SK-N-SH (cell line): ENCODE measurements around the gene VWF. TPM values are rescaled to one million over a fixed set of nuclear protein-coding genes. Genes with fewer than 3 reads are reported as not detected.
"Not testable (repeated sequence)": the region's sequence is repeated elsewhere in the genome, so short reads cannot be mapped to it uniquely, and the experiment has no call there.

Source experiments
- CTCF ChIA-PET: fragments of 300-600, 350-600 bp; formaldehyde crosslinking; extraction: SDS; loops from one replicate; lab custom pipeline; 2021; lab: Yijun Ruan, JAX
- POLR2A ChIA-PET: fragments of 350-600 bp; sonication (Branson Sonifier 250); formaldehyde crosslinking; extraction: SDS; loops from one replicate; lab custom pipeline; 2020; ENCODE audit warnings: antibody characterized with exemption, inconsistent platforms; lab: Yijun Ruan, JAX
- DNase-seq: peaks from one replicate; pipeline ENCODE4 v3.0.0; 2012
- H2AFZ ChIP-seq: fragments of 200-600 bp; sonication (generic); 2 replicates; pipeline ENCODE4 v1.8.1; 2016; ENCODE audit warnings: antibody characterized with exemption, mild to moderate bottlenecking, low read depth
- H3F3A ChIP-seq: fragments of 200-600 bp; sonication (generic); replicated peaks from 2 replicates; pipeline ENCODE3; 2016; ENCODE audit warnings: antibody characterized with exemption, mild to moderate bottlenecking; ENCODE audit not compliant: insufficient read depth
- H3K27ac ChIP-seq, 2 experiments: fragments of 200-500 bp in 1 of 2; fragments of 200-600 bp in 1 of 2; sonication (Bioruptor generic) in 1 of 2; sonication (generic), shearing (Covaris generic) in 1 of 2; 2 replicates each; pipeline versions ENCODE4 v1.5.1 to v1.6.1; 2014 to 2016; ENCODE audit warnings: low read depth in 2 of 2, inconsistent platforms in 1 of 2, low read length in 1 of 2, mild to moderate bottlenecking in 1 of 2, mixed read lengths in 1 of 2
- H3K27me3 ChIP-seq: fragments of 200-600 bp; sonication (generic), shearing (Covaris generic); 2 replicates; pipeline ENCODE4 v1.6.1; 2016; ENCODE audit warnings: mixed run types; ENCODE audit not compliant: insufficient read depth
- H3K36me3 ChIP-seq, 2 experiments: fragments of 200-500 bp in 1 of 2; fragments of 200-600 bp in 1 of 2; sonication (Bioruptor generic) in 1 of 2; sonication (generic) in 1 of 2; replicated peaks in 1 of 2; 2 replicates each; pipeline versions ENCODE3 to v1.5.1; 2014 to 2016; ENCODE audit warnings: low read length in 1 of 2, mild to moderate bottlenecking in 1 of 2; ENCODE audit not compliant: insufficient read depth in 2 of 2, control insufficient read depth in 1 of 2
- H3K4me1 ChIP-seq, 2 experiments: fragments of 200-500 bp in 1 of 2; fragments of 200-600 bp in 1 of 2; sonication (Bioruptor generic) in 1 of 2; sonication (generic), shearing (Covaris generic) in 1 of 2; 2 replicates each; pipeline versions ENCODE4 v1.5.1 to v1.6.1; 2014 to 2016; ENCODE audit warnings: low read depth in 1 of 2, low read length in 1 of 2, mixed run types in 1 of 2; ENCODE audit not compliant: insufficient read depth in 2 of 2, control insufficient read depth in 1 of 2
- H3K4me2 ChIP-seq: fragments of 200-600 bp; sonication (generic), shearing (Covaris generic); 2 replicates; pipeline ENCODE4 v1.6.1; 2017; ENCODE audit warnings: mixed run types
- H3K4me3 ChIP-seq, 2 experiments: fragments of 200-500 bp in 1 of 2; fragments of 200-600 bp in 1 of 2; sonication (Bioruptor generic) in 1 of 2; sonication (generic), shearing (Covaris generic) in 1 of 2; 2 replicates each; pipeline versions ENCODE4 v1.5.1 to v1.8.1; 2014 to 2016; ENCODE audit warnings: low read depth in 2 of 2, inconsistent platforms in 1 of 2, low read length in 1 of 2, mild to moderate bottlenecking in 1 of 2, mixed read lengths in 1 of 2, moderate library complexity in 1 of 2
- H3K79me2 ChIP-seq: fragments of 200-600 bp; sonication (generic); 2 replicates; pipeline ENCODE4 v1.8.1; 2017; ENCODE audit warnings: mild to moderate bottlenecking; ENCODE audit not compliant: insufficient read depth
- H3K9ac ChIP-seq: fragments of 200-600 bp; sonication (generic); 2 replicates; pipeline ENCODE4 v1.6.1; 2017; ENCODE audit warnings: mixed run types
- H3K9me2 ChIP-seq: fragments of 200-600 bp; sonication (generic); 2 replicates; pipeline ENCODE4 v1.6.1; 2017; ENCODE audit warnings: mixed run types
- H3K9me3 ChIP-seq: fragments of 200-600 bp; sonication (generic); 2 replicates; pipeline ENCODE4 v1.6.1; 2017; ENCODE audit warnings: mixed run types, mild to moderate bottlenecking, moderate library complexity
- H4K20me1 ChIP-seq: fragments of 200-600 bp; sonication (generic); 2 replicates; pipeline ENCODE4 v1.6.1; 2017; ENCODE audit warnings: mild to moderate bottlenecking, mixed run types; ENCODE audit not compliant: insufficient read depth
- CHD2 ChIP-seq: fragments of 150-350 bp; IDR thresholded peaks from 2 replicates; pipeline ENCODE4 v1.6.1; 2018; ENCODE audit warnings: low read length; ENCODE audit not compliant: partially characterized antibody
- EZH2phosphoT487 ChIP-seq: fragments of 200-600 bp; sonication (generic); IDR thresholded peaks from 2 replicates; pipeline ENCODE4 v1.6.1; 2017; ENCODE audit warnings: low read depth, mixed run types, mild to moderate bottlenecking, antibody characterized with exemption, moderate library complexity, borderline replicate concordance
- GABPA ChIP-seq: IDR thresholded peaks from 2 replicates; pipeline ENCODE4 v1.4.0; 2012; ENCODE audit warnings: low read depth, mild to moderate bottlenecking
- GATA2 ChIP-seq: sonication (generic); formaldehyde crosslinking; IDR thresholded peaks from 2 replicates; pipeline ENCODE4 v1.5.0; 2020; ENCODE audit warnings: mild to moderate bottlenecking, missing genetic modification reagents
- NRF1 ChIP-seq: IDR thresholded peaks from 2 replicates; pipeline ENCODE4 v1.6.1; 2012; ENCODE audit warnings: low read depth, mild to moderate bottlenecking, low read length
- YY1 ChIP-seq: IDR thresholded peaks from 2 replicates; pipeline ENCODE4 v1.4.0; 2012; ENCODE audit warnings: low read depth, mild to moderate bottlenecking
- WGBS: methylation state at CpG from one replicate; pipeline ENCODE4 v1.1.6; 2017; ENCODE audit warnings: low lambda C conversion rate; 5-methylcytosine and 5-hydroxymethylcytosine counted together
- polyA plus RNA-seq, 3 experiments: library from polyadenylated mRNA; depleted of rRNA; stranded (reverse); fragments of >200 nt; gene quantifications; 2 replicates each; pipeline ENCODE4 v1.2.3, GENCODE V29; 2012
- TF ChIP-seq, protein P1 (sequence below): fragments of 150-350 bp; IDR thresholded peaks from 2 replicates; pipeline ENCODE4 v1.6.1; 2016; ENCODE audit warnings: mild to moderate bottlenecking, low read depth, low read length
- TF ChIP-seq, protein P2 (sequence below): fragments of 200-600 bp; sonication (generic); IDR thresholded peaks from 2 replicates; pipeline ENCODE4 v1.6.1; 2017; ENCODE audit warnings: antibody characterized with exemption, mild to moderate bottlenecking, moderate library complexity
- TF ChIP-seq, protein P3 (sequence below): IDR thresholded peaks from 2 replicates; pipeline ENCODE4 v1.4.0; 2012; ENCODE audit warnings: low read depth, borderline replicate concordance

VWF gene
- polyA plus RNA-seq, 1 of the 3 experiments (the other 2 are of a cell fraction) = 0.12 TPM

DNA sequence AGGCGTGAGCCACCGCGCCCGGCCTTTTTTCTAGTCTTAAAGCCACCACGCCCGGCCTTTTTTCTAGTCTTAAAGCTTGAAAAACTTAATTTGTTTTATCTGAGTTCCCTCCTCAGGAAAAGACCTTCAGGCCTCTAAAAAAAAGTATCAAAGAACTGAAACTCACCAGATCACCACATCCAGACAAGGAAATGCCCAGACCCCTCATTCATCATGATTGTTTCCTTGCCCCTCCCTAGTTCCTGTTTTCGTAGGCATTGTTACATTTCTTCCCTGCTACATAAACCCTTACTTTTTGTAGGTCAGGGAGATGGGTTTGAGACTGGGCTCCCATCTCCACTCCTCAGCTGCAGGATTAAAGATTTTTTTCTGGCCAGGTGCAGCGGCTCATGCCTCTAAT, 21.1 kb upstream of the VWF start (continued):
- TF ChIP-seq GATA2 (CRISPR knock-in tag) (no peak), CHD2 (no peak)
- TF ChIP-seq, protein P1, sequence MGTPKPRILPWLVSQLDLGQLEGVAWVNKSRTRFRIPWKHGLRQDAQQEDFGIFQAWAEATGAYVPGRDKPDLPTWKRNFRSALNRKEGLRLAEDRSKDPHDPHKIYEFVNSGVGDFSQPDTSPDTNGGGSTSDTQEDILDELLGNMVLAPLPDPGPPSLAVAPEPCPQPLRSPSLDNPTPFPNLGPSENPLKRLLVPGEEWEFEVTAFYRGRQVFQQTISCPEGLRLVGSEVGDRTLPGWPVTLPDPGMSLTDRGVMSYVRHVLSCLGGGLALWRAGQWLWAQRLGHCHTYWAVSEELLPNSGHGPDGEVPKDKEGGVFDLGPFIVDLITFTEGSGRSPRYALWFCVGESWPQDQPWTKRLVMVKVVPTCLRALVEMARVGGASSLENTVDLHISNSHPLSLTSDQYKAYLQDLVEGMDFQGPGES = no peak
- TF ChIP-seq, protein P2, sequence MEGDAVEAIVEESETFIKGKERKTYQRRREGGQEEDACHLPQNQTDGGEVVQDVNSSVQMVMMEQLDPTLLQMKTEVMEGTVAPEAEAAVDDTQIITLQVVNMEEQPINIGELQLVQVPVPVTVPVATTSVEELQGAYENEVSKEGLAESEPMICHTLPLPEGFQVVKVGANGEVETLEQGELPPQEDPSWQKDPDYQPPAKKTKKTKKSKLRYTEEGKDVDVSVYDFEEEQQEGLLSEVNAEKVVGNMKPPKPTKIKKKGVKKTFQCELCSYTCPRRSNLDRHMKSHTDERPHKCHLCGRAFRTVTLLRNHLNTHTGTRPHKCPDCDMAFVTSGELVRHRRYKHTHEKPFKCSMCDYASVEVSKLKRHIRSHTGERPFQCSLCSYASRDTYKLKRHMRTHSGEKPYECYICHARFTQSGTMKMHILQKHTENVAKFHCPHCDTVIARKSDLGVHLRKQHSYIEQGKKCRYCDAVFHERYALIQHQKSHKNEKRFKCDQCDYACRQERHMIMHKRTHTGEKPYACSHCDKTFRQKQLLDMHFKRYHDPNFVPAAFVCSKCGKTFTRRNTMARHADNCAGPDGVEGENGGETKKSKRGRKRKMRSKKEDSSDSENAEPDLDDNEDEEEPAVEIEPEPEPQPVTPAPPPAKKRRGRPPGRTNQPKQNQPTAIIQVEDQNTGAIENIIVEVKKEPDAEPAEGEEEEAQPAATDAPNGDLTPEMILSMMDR = no peak

DNA sequence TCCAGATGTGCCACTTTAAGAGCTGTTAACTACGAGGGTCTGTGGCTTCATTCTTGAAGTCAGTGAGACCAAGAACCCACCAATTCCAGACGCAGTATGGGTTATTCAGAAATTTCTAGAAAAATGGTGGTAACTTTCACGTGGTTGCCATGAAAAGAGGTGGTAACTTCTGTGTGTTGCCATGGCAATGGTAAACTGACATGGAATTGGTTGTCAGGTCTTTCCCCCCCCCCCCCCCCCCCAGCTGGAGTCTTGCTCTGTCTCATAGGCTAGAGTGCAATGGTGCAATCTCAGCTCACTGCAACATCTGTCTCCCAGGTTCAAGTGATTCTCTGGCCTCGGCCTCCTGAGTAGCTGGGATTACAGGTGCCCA, 18.8 kb upstream of the VWF start:
- Histone ChIP-seq H3K79me2 (no peaks in the 10 kb centered on the region), H3K9me2 (no peaks in the 10 kb centered on the region), H3K4me2 (no peak overlapping the region), H3K9ac (no peak overlapping the region), H3K36me3 (no peaks in the 10 kb centered on the region), H2AFZ (no peak overlapping the region), H3K4me1 (peaks cover 0 to 4% of the 10 kb centered on the region in 2 experiments; a peak in 1 of 4 replicates), H3F3A (no peaks in the 10 kb centered on the region), H3K27me3 (no peaks in the 10 kb centered on the region), H4K20me1 (no peaks in the 10 kb centered on the region), H3K4me3 (no peak overlapping the region), H3K9me3 (no peaks in the 10 kb centered on the region), H3K27ac (no peak overlapping the region)
- no peak for DNase-seq
- ChIA-PET POLR2A (no interaction called here), CTCF (interaction anchor here (1.7 kb wide), 1 partner anchor 11 kb away, joined by 3 read pairs; no protein-coding TSS in a partner anchor)
- WGBS = 88% methylated on average over 4 of the region's 4 CpGs
- TF ChIP-seq NRF1 (no peak), GABPA (no peak), GATA2 (CRISPR knock-in tag) (no peak), YY1 (no peak), EZH2phosphoT487 (no peak)
- TF ChIP-seq, protein P3, sequence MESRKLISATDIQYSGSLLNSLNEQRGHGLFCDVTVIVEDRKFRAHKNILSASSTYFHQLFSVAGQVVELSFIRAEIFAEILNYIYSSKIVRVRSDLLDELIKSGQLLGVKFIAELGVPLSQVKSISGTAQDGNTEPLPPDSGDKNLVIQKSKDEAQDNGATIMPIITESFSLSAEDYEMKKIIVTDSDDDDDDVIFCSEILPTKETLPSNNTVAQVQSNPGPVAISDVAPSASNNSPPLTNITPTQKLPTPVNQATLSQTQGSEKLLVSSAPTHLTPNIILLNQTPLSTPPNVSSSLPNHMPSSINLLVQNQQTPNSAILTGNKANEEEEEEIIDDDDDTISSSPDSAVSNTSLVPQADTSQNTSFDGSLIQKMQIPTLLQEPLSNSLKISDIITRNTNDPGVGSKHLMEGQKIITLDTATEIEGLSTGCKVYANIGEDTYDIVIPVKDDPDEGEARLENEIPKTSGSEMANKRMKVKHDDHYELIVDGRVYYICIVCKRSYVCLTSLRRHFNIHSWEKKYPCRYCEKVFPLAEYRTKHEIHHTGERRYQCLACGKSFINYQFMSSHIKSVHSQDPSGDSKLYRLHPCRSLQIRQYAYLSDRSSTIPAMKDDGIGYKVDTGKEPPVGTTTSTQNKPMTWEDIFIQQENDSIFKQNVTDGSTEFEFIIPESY = no peak
- TF ChIP-seq, protein P2 = no peak

DNA sequence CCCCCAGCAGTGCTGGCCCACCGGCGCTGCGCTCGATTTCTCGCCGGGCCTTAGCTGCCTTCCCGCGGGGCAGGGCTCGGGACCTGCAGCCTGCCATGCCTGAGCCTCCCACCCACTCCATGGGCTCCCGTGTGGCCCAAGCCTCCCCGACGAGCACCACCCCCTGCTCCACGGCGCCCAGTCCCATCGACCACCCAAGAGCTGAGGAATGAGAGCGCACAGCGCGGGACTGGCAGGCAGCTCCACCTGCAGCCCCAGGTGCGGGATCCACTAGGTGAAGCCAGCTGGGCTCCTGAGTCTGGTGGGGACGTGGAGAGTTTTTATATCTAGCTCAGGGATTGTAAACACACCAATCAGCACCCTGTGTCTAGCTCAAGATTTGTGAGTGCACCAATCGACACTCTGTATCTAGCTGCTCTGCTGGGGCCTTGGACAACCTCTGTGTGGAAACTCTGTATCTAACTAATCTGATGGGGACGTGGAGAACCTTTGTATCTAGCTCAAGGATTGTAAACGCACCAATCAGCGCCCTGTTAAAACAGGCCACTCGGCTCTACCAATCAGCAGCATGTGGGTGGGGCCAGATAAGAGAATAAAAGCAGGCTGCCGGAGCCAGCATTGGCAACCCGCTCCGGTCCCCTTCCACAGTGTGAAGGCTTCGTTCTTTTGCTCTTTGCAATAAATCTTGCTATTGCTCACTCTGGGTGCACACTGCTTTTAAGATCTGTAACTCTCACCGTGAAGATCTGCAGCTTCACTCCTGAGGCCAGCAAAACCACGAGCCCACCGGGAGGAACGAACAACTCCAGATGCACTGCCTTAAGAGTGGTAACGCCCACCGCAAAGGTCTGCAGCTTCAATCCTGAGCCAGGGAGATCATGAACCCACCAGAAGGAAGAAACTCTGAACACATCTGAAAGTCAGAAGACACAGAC, 18.2 kb upstream of the VWF start:
- H3K27me3 ChIP-seq, H2AFZ ChIP-seq, H3F3A ChIP-seq, H3K27ac ChIP-seq, H4K20me1 ChIP-seq, H3K9me2 ChIP-seq, H3K79me2 ChIP-seq, H3K4me3 ChIP-seq, H3K9me3 ChIP-seq, H3K4me1 ChIP-seq, H3K36me3 ChIP-seq, H3K9ac ChIP-seq, H3K4me2 ChIP-seq, DNase-seq: not testable (repeated sequence)
- POLR2A ChIA-PET = interaction anchor here (1.5 kb wide), 1 partner anchor 12 kb away, joined by 4 read pairs; no protein-coding TSS in a partner anchor
- CTCF ChIA-PET = interaction anchor here (1.7 to 2.5 kb wide), 2 partner anchors 12 to 142 kb away, joined by 3 to 7 read pairs; no protein-coding TSS in a partner anchor
- 92% methylated on average over 15 of the region's 35 CpGs for WGBS
